ENCODE results near the gene SPPL2C.

DNA sequence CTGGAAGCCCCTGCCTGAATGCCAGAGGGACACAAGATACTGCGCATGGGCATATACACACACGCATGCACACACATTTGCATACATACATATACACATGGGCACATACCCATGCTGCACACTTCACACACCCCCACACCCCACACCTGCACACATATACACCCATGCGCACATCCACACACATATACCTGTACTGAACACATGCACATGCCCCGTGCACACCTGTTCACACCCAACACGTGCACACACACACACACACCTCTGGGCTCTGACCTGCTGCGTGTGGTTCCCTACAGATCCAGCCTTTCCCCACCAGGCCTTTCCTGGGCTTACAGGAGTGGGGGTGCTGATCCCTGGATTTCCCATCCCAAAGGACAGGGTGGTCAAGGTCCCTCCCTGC lies 6.3 kb downstream of the SPPL2C start:
- TF ChIP-seq, protein P1, sequence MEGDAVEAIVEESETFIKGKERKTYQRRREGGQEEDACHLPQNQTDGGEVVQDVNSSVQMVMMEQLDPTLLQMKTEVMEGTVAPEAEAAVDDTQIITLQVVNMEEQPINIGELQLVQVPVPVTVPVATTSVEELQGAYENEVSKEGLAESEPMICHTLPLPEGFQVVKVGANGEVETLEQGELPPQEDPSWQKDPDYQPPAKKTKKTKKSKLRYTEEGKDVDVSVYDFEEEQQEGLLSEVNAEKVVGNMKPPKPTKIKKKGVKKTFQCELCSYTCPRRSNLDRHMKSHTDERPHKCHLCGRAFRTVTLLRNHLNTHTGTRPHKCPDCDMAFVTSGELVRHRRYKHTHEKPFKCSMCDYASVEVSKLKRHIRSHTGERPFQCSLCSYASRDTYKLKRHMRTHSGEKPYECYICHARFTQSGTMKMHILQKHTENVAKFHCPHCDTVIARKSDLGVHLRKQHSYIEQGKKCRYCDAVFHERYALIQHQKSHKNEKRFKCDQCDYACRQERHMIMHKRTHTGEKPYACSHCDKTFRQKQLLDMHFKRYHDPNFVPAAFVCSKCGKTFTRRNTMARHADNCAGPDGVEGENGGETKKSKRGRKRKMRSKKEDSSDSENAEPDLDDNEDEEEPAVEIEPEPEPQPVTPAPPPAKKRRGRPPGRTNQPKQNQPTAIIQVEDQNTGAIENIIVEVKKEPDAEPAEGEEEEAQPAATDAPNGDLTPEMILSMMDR (conservative IDR thresholded peaks at IDR 0.05; ENCODE audit: low read length) = no peak
- TF ChIP-seq EZH2phosphoT487 (IDR thresholded peaks at IDR 0.05; ENCODE audit: borderline replicate concordance, low read depth, low read length) = no peak
